AG10803 (cell line): ENCODE measurements around the gene EIF3I.

Source experiments
- DNase-seq: peaks from one replicate; pipeline ENCODE4 v3.0.0; 2010; ENCODE audit warnings: low read depth
- H3K4me3 ChIP-seq: 2 replicates; pipeline ENCODE4 v1.5.1; 2011; ENCODE audit warnings: mild to moderate bottlenecking, low read length, control low read depth
- CTCF ChIP-seq: conservative IDR thresholded peaks from 2 replicates; pipeline ENCODE4 v1.5.1; 2011; ENCODE audit warnings: mild to moderate bottlenecking, low read length, control low read depth, inconsistent platforms

The EIF3I gene

GRCh38 chr1:32221980-32222755 is at the start of gene EIF3I, which contains the start of gene TMEM234:
EIF3I (plus strand) TSS chr1:32222407; CDS start chr1:32222442, 35 bp downstream.
TMEM234 (minus strand) TSS chr1:32222353; CDS start chr1:32222322, 31 bp downstream.
- no peak for TF ChIP-seq CTCF
- peak within 1 kb of the TSS; percentile 96 for H3K4me3 ChIP-seq
- DNase-seq, result peak; percentile 91

GRCh38 chr1:32172621-32173245 is 49.5 kb upstream of the EIF3I start:
- no peak for TF ChIP-seq CTCF
- DNase-seq, result peak; percentile 33
- H3K4me3 ChIP-seq, result no peak overlapping the region

GRCh38 chr1:32178380-32179192 is 43.6 kb upstream of the EIF3I start:
- DNase-seq, result no peak
- no peak for TF ChIP-seq CTCF
- H3K4me3 ChIP-seq, result peak overlapping the region; percentile 80; the same call in 1 of the 2 replicates

- H3K4me3 ChIP-seq, result peak overlapping the region; percentile 80
- no peak for DNase-seq
- TF ChIP-seq CTCF, result no peak
Observed at GRCh38 chr1:32179193-32179442, 43.1 kb upstream of the EIF3I start.

GRCh38 chr1:32179443-32180185 is 42.6 kb upstream of the EIF3I start, which contains the start of gene TXLNA:
TXLNA (plus strand) TSS chr1:32179675; CDS start chr1:32180346, 671 bp downstream.
- peak; percentile 13; the same call in 1 of the 2 replicates for TF ChIP-seq CTCF
- peak within 1 kb of the TSS; percentile 80 for H3K4me3 ChIP-seq
- DNase-seq, result peak; percentile 92

- no peak for TF ChIP-seq CTCF
- peak; percentile 81 for DNase-seq
- H3K4me3 ChIP-seq, result peak overlapping the region; percentile 80
Observed at GRCh38 chr1:32180186-32181060, 41.8 kb upstream of the EIF3I start.
